Neural cell (in vitro differentiated cells): Measurements from ENCODE around the gene ARMC2.

Experiments used
- POLR2AphosphoS5 ChIP-seq: IDR thresholded peaks from 2 replicates; pipeline ENCODE4 v1.6.1; 2012
- RAD21 ChIP-seq: fragments of 450-650 bp; conservative IDR thresholded peaks from 2 replicates; pipeline ENCODE4 v1.6.1; 2014; ENCODE audit warnings: antibody characterized with exemption, mild to moderate bottlenecking, moderate library complexity
- TF ChIP-seq, protein P1 (sequence below): IDR thresholded peaks from 2 replicates; pipeline ENCODE4 v1.6.1; 2012; ENCODE audit warnings: borderline replicate concordance
- TF ChIP-seq, protein P2 (sequence below): fragments of 450-650 bp; IDR thresholded peaks from 2 replicates; pipeline ENCODE4 v1.5.1; 2014; ENCODE audit warnings: antibody characterized with exemption, mild to moderate bottlenecking, moderate library complexity; ENCODE audit not compliant: poor library complexity, severe bottlenecking

DNA sequence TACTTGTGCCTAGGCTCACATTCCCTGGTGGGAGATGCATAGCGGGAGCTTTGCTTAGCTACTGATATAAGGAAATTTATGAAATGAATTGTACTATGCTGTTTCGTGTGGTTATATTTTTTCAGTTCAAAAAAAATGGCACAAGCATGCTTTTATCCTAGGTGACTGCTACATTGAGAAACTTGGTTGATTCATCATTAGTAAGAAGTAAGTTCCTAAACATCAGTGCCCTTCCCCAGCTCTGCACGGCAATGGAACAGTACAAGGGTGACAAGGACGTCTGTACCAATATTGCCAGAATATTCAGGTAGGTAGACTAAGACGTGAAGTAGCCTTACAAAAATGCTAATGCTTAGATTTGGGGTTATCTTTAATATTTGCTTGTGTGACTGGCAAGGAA lies 79.7 kb downstream of the ARMC2 start:
- TF ChIP-seq, protein P1, sequence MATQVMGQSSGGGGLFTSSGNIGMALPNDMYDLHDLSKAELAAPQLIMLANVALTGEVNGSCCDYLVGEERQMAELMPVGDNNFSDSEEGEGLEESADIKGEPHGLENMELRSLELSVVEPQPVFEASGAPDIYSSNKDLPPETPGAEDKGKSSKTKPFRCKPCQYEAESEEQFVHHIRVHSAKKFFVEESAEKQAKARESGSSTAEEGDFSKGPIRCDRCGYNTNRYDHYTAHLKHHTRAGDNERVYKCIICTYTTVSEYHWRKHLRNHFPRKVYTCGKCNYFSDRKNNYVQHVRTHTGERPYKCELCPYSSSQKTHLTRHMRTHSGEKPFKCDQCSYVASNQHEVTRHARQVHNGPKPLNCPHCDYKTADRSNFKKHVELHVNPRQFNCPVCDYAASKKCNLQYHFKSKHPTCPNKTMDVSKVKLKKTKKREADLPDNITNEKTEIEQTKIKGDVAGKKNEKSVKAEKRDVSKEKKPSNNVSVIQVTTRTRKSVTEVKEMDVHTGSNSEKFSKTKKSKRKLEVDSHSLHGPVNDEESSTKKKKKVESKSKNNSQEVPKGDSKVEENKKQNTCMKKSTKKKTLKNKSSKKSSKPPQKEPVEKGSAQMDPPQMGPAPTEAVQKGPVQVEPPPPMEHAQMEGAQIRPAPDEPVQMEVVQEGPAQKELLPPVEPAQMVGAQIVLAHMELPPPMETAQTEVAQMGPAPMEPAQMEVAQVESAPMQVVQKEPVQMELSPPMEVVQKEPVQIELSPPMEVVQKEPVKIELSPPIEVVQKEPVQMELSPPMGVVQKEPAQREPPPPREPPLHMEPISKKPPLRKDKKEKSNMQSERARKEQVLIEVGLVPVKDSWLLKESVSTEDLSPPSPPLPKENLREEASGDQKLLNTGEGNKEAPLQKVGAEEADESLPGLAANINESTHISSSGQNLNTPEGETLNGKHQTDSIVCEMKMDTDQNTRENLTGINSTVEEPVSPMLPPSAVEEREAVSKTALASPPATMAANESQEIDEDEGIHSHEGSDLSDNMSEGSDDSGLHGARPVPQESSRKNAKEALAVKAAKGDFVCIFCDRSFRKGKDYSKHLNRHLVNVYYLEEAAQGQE = no peak
- no peak for TF ChIP-seq RAD21
- no peak for TF ChIP-seq POLR2AphosphoS5
- TF ChIP-seq, protein P2, sequence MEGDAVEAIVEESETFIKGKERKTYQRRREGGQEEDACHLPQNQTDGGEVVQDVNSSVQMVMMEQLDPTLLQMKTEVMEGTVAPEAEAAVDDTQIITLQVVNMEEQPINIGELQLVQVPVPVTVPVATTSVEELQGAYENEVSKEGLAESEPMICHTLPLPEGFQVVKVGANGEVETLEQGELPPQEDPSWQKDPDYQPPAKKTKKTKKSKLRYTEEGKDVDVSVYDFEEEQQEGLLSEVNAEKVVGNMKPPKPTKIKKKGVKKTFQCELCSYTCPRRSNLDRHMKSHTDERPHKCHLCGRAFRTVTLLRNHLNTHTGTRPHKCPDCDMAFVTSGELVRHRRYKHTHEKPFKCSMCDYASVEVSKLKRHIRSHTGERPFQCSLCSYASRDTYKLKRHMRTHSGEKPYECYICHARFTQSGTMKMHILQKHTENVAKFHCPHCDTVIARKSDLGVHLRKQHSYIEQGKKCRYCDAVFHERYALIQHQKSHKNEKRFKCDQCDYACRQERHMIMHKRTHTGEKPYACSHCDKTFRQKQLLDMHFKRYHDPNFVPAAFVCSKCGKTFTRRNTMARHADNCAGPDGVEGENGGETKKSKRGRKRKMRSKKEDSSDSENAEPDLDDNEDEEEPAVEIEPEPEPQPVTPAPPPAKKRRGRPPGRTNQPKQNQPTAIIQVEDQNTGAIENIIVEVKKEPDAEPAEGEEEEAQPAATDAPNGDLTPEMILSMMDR = no peak
